HG03108 (cell line): Measurements from ENCODE around the gene CTF1.

ENCODE experiments used
- ATAC-seq: cut with Tn5 transposase; IDR thresholded peaks from one replicate; pipeline ENCODE4 v1.9.1; 2021; ENCODE audit warnings: moderate library complexity; ENCODE audit not compliant: unreplicated experiment

Gene CTF1

GRCh38 chr16:30904114-30904780, 7.8 kb downstream of the CTF1 start:
- no peak for ATAC-seq

GRCh38 chr16:30907064-30907463, 10.7 kb downstream of the CTF1 start:
- no peak for ATAC-seq

- ATAC-seq, result no peak
Measured at GRCh38 chr16:30910427-30911029, 14.1 kb downstream of the CTF1 start.

- no peak for ATAC-seq
Measured at GRCh38 chr16:30912794-30913412, 16.5 kb downstream of the CTF1 start.

- ATAC-seq, result no peak
Measured at GRCh38 chr16:30914830-30915229, 18.4 kb downstream of the CTF1 start.

- no peak for ATAC-seq
Measured at GRCh38 chr16:30918614-30919013, 22.2 kb downstream of the CTF1 start.

GRCh38 chr16:30920891-30921290, 24.5 kb downstream of the CTF1 start:
- no peak for ATAC-seq

GRCh38 chr16:30921459-30921747, 25.0 kb downstream of the CTF1 start:
- no peak for ATAC-seq

- peak; percentile 1 for ATAC-seq
Measured at GRCh38 chr16:30921748-30922419, 25.5 kb downstream of the CTF1 start.

- ATAC-seq, result peak; percentile 63
Measured at GRCh38 chr16:30922420-30922959, 26.1 kb downstream of the CTF1 start.

- ATAC-seq, result peak; percentile 66
Measured at GRCh38 chr16:30922960-30923535, 26.6 kb downstream of the CTF1 start.

- ATAC-seq, result no peak
Measured at GRCh38 chr16:30923554-30924075, 27.2 kb downstream of the CTF1 start, which contains the start of gene FBXL19. FBXL19 (plus strand) TSS chr16:30923572; CDS start chr16:30925755, 2,183 bp downstream.

- no peak for ATAC-seq
Measured at GRCh38 chr16:30924076-30924912, 27.9 kb downstream of the CTF1 start.

GRCh38 chr16:30924913-30925631, 28.7 kb downstream of the CTF1 start:
- ATAC-seq, result no peak

GRCh38 chr16:30925632-30925987, 29.2 kb downstream of the CTF1 start:
- no peak for ATAC-seq

GRCh38 chr16:30925995-30926811, 29.8 kb downstream of the CTF1 start:
- ATAC-seq, result no peak

GRCh38 chr16:30926937-30927788, 30.7 kb downstream of the CTF1 start:
- ATAC-seq, result no peak
